Activated T-helper 2 cell treated with anti-CD3 and anti-CD28 coated beads, Interferon-gamma antibody, Interleukin-2, Interleukin-4, amounts not matched to agents 10 μg/mL and 5 μg/mL and 100 μg/mL, durations not matched to agents 14 hours and 24 hours and 36 hours (primary cell): Measurements from ENCODE around the gene SHISAL1. TPM values are rescaled to one million over a fixed set of nuclear protein-coding genes. Genes with fewer than 3 reads are reported as not detected.
"Not testable (repeated sequence)": the region's sequence is repeated elsewhere in the genome, so short reads cannot be mapped to it uniquely, and the experiment has no call there.

Source experiments
- DNase-seq: peaks from one replicate; pipeline ENCODE4 v3.0.0; 2021; ENCODE audit warnings: low spot score
- H3K27ac Mint-ChIP-seq: one replicate; pipeline ENCODE4 v1.8.0; 2021; ENCODE audit warnings: mixed read lengths
- H3K27me3 Mint-ChIP-seq: one replicate; pipeline ENCODE4 v1.8.0; 2021; ENCODE audit warnings: low read depth, mixed read lengths
- H3K36me3 Mint-ChIP-seq: one replicate; pipeline ENCODE4 v1.8.0; 2021; ENCODE audit warnings: low read depth, mixed read lengths
- H3K4me1 Mint-ChIP-seq: one replicate; pipeline ENCODE4 v1.8.0; 2021; ENCODE audit warnings: low read depth, mixed read lengths
- H3K4me3 Mint-ChIP-seq: one replicate; pipeline ENCODE4 v1.8.0; 2021; ENCODE audit warnings: low read depth, mild to moderate bottlenecking, moderate library complexity, mixed read lengths
- H3K9me3 Mint-ChIP-seq: one replicate; pipeline ENCODE4 v1.8.0; 2021; ENCODE audit warnings: mixed read lengths
- intact Hi-C: fragments of 100-400 bp; cut with micrococcal nuclease; formaldehyde crosslinking; loops from one replicate; pipeline ENCODE4 v1.15.1; 2023
- total RNA-seq: library from RNA; stranded (reverse); gene quantifications from 2 replicates; pipeline ENCODE4 v1.2.3, GENCODE V29; 2022

Gene SHISAL1
- total RNA-seq, 1 donor from 2014 or later = not detected

DNA sequence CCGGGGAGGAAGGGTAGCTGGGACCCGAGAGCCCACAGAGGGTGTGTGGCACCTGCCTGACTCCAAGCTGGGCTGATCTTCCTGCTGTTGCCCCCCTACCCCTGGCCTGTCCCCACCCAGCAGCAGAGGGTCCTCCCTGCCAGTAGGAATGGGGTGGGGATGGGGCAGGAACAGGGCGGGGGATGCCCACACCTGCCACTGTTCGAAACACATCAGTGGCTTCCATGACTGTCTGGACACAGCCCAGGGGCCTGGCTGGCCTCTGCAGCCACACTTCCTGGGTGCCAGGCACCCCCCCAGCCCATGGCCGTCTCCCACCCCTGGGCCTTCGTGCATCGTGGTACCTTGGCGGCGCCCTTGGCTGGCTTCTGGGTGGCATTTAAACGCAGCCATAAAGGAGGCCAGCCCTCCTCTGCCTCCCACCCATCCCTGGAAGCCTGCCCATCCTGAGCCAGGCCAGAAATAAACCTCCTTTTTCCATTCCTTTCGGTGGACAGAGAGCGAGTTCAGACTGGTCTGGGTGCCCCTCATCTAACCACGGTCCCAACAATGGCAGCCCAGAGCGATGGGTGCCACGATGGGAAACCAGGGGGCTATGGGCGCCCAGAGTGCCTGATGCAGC, 745 bp upstream of the SHISAL1 start:
- no peaks in the 10 kb centered on the region for H3K27me3 Mint-ChIP-seq
- H3K4me3 Mint-ChIP-seq = no peak overlapping the region
- no peak for DNase-seq
- H3K4me1 Mint-ChIP-seq = peaks cover 8% of the 10 kb centered on the region
- no peak overlapping the region for H3K27ac Mint-ChIP-seq
- no peaks in the 10 kb centered on the region for H3K36me3 Mint-ChIP-seq
- intact Hi-C loops = no loop called here
- H3K9me3 Mint-ChIP-seq = no peaks in the 10 kb centered on the region

DNA sequence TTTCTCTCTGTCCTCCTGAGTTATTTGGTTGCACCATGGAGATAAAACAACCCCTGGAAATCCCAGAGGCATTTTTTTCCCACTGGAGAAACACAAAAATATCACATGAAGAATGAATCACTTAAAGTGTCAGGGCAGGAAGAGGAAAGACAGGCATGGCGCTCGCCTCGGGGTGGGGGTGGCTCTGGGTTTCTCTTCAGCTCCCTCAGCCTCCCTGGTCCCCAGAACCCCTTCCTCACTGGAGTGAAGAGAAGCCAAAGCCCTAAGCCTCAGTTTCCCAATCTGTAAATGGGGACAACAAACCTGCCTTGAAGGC, 938 bp downstream of the SHISAL1 start:
- Mint-ChIP-seq H3K4me1 (peaks cover 8% of the 10 kb centered on the region), H3K9me3 (no peaks in the 10 kb centered on the region), H3K27ac (no peak overlapping the region), H3K4me3 (no peak overlapping the region), H3K27me3 (no peaks in the 10 kb centered on the region), H3K36me3 (no peaks in the 10 kb centered on the region)
- intact Hi-C loops = no loop called here
- DNase-seq = no peak

DNA sequence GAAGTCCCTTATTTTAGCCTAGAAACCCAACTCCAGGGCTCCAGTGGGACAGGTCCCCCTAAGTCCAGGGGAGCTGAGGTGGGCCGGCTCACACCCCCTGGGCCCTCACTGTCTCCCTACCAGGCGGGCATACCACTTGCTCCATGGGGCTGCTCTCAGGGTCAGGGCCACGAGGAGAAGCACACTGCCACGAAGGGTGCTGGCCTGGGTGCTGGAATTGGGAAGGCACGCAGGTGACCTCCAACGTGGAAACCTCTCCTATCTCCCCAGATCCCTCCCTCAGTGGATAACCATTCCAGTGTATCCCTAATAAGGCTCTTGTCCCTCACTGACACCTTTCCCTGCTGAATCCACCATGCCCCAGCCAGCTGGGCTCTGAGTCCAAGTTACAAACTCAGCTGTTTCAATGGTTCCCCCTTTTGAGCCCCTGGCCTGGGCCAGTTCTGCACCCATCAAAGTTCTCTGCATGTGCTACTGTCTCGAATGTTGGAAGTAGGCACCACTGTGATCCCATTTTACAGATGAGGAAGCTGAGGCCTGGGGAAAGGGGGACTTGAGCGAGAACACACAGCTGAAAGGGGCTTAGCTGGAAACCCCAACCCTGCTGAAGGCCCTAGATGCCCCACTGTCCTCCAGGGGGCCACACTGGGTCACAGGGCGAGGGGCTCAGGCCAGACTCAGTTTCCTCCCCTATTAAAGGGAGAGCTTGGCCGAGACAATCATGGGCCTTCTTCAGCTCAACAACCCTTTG, 1.5 kb downstream of the SHISAL1 start:
- no peak for DNase-seq
- H3K36me3 Mint-ChIP-seq = no peaks in the 10 kb centered on the region
- intact Hi-C loops = no loop called here
- H3K27ac Mint-ChIP-seq = no peak overlapping the region
- H3K27me3 Mint-ChIP-seq = no peaks in the 10 kb centered on the region
- peaks cover 8% of the 10 kb centered on the region for H3K4me1 Mint-ChIP-seq
- H3K4me3 Mint-ChIP-seq = no peak overlapping the region
- no peaks in the 10 kb centered on the region for H3K9me3 Mint-ChIP-seq

DNA sequence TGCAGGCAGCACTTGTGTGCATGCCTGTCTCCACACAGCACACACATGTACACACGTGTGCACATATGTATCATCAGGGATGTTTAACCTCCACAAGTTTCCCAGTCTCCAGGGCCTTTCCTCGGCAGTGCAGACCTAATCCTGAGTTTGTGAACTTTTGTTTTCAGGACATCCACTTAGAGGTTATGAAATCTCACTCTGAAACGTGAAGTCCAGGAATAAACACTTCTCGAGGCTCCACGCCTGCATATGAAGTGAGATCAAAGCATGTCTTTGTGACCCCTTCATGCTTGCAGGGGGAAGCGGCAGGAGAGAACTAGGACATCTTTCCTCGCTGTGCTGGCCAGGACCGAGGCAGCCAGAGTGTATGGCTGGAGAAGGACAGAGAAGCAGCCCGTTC, 3.1 kb downstream of the SHISAL1 start:
- H3K9me3 Mint-ChIP-seq = no peaks in the 10 kb centered on the region
- intact Hi-C loops = no loop called here
- H3K27ac Mint-ChIP-seq = no peak overlapping the region
- H3K36me3 Mint-ChIP-seq = no peaks in the 10 kb centered on the region
- H3K27me3 Mint-ChIP-seq = no peaks in the 10 kb centered on the region
- no peak overlapping the region for H3K4me3 Mint-ChIP-seq
- DNase-seq = no peak
- H3K4me1 Mint-ChIP-seq = peaks cover 6% of the 10 kb centered on the region

DNA sequence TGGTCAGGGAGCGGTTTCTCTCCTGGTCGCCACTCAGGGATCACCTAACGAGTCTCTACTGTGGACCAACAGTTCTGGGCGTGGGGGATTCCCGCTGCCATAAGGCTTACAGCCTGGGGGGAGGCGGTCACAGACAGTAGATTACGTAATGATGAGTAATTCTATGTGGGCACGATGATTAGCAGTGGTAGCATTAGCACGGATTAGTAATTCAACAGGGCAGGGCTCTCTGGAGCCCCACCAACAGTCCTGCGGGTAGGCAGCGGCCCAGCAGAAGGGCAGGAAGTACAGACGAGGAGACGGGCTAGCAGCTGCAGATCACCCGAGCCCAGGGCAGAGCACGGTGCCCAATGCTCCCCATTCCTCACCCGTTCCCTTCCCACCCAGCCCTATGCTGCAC, 3.6 kb downstream of the SHISAL1 start:
- Mint-ChIP-seq H3K27ac (no peak overlapping the region), H3K4me3 (no peak overlapping the region), H3K4me1 (peaks cover under 1% of the 10 kb centered on the region), H3K9me3 (no peaks in the 10 kb centered on the region), H3K36me3 (no peaks in the 10 kb centered on the region), H3K27me3 (no peaks in the 10 kb centered on the region)
- intact Hi-C loops = no loop called here
- no peak for DNase-seq

DNA sequence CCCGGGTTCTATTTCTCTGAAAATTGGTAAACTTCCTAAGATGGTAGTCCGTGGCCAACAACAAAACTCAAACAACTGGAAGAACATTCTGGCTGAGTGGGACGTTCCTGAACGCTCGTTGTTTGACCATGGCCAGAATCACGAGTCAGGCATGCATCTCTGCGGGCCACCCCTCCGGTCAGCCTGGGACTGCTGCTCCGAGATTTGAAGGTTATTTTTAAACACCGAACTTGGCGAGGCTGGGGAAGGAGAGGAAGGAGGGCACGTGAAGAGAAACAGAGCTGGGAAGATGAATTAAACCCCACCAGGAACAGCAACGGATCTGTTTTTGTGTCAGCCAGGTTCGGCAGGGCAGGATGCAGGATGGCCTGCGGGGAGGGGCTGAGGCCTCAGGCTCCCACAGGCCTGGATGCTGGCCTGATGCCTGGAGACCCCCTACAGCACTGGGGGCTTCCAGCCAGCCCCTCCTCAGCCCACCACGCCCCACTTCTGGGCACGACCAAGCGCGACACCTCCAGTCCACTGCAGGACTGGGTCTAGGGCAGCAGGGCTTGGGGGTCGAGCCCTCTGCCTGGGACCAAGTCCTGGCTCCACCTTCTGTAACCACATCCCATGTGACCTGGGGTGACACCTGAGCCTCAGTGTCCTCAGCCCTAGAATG, 5.1 kb downstream of the SHISAL1 start:
- H3K9me3 Mint-ChIP-seq = no peaks in the 10 kb centered on the region
- intact Hi-C loops = no loop called here

DNA sequence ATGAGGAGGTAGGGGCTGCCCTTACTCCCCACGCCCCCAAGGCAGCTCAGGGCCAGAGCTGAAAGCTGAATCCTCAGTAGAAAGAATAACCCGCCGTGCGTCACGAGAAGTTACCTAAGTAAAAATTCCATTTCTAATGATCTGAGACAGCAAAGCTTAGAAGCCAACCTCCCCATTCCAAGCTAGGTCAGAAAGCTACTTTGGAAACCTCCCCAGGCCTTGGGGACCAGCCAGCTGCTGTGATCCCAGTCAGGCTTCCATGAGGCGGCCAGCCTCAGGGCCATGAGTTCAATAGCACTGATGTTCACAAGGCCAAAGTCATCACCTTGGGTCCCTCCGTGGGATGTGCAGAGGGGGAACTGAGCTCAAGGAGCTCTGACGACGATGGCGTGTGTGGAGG, 6.9 kb downstream of the SHISAL1 start:
- no peak overlapping the region for H3K27ac Mint-ChIP-seq
- no peak overlapping the region for H3K4me3 Mint-ChIP-seq
- intact Hi-C loops = no loop called here
- no peaks in the 10 kb centered on the region for H3K9me3 Mint-ChIP-seq
- H3K4me1 Mint-ChIP-seq = no peaks in the 10 kb centered on the region
- H3K27me3 Mint-ChIP-seq = no peaks in the 10 kb centered on the region
- H3K36me3 Mint-ChIP-seq = no peaks in the 10 kb centered on the region
- DNase-seq = no peak

More for the DNA sequence above, 5.1 kb downstream of the SHISAL1 start:
- H3K4me3 Mint-ChIP-seq = no peak overlapping the region
- H3K36me3 Mint-ChIP-seq = no peaks in the 10 kb centered on the region
- H3K4me1 Mint-ChIP-seq = no peaks in the 10 kb centered on the region
- H3K27me3 Mint-ChIP-seq = no peaks in the 10 kb centered on the region
- DNase-seq = no peak
- H3K27ac Mint-ChIP-seq = no peak overlapping the region

DNA sequence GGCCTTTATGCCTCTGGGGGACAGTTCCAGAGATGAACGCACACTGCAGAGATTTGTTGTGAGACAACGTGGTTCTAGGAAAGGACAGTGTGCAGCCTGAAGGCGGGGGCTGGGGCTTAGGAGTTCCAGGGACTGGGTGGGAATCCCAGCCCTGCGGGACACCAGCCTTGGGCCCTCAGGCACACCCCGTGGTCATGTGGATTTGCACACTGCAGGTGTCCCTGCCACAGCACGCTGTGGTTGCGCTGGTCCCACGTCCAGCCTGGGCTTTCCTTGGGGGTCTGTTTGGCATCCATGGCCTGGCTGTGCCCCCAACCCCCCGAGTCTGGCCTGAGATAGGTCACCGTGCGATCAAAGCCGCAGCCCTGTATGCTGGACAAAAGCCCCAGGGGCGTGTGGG, 7.3 kb downstream of the SHISAL1 start:
- DNase-seq = no peak
- H3K27ac Mint-ChIP-seq = no peak overlapping the region
- no peaks in the 10 kb centered on the region for H3K36me3 Mint-ChIP-seq
- no peak overlapping the region for H3K4me3 Mint-ChIP-seq
- H3K27me3 Mint-ChIP-seq = no peaks in the 10 kb centered on the region
- H3K4me1 Mint-ChIP-seq = no peaks in the 10 kb centered on the region
- H3K9me3 Mint-ChIP-seq = no peaks in the 10 kb centered on the region
- intact Hi-C loops = no loop called here

DNA sequence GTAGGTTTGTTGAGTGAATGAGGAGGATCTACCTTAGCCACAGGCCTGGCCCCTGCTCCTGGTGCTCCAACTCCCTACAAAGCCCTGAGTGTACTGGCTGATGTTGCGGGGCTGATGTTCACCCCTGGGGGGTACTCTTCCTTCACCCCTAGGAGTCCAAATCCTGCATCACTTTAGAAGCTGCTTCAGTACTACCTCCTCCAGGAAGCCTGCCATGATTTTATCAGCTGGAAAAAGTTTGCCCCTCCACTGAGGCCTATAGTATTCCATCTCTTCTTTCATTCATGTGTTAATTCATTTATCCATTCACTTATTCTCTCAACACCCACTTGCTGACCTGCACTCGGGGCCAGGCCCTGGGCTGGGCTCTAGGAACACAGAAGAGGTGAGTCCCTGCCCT, 7.8 kb downstream of the SHISAL1 start:
- H3K9me3 Mint-ChIP-seq = no peaks in the 10 kb centered on the region
- no peaks in the 10 kb centered on the region for H3K36me3 Mint-ChIP-seq
- H3K27ac Mint-ChIP-seq = no peak overlapping the region
- no peak overlapping the region for H3K4me3 Mint-ChIP-seq
- no peaks in the 10 kb centered on the region for H3K27me3 Mint-ChIP-seq
- H3K4me1 Mint-ChIP-seq = no peaks in the 10 kb centered on the region
- intact Hi-C loops = no loop called here
- DNase-seq = no peak

DNA sequence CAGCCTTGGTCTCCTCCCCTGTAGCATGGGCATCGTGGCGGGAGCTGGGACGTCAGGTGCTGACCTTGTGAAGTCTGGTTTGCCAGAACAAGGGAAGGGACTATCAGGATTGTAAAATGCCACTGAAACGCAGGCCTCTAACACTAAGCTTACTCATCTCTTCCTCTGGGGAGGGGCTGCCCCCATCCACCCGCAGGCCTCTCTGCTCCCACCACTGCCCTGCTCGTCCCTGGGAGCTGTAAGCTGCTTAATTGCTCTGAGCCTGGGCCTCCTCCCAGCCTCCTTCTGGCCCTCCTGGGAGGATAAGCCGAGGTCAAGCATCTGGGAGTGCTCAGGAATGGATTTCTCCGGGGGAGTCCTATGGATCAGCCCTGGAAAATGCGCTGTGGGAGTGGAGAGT, 8.4 kb downstream of the SHISAL1 start:
- Mint-ChIP-seq H3K36me3 (no peaks in the 10 kb centered on the region), H3K27ac (no peak overlapping the region), H3K4me1 (no peaks in the 10 kb centered on the region), H3K4me3 (no peak overlapping the region), H3K9me3 (no peaks in the 10 kb centered on the region), H3K27me3 (no peaks in the 10 kb centered on the region)
- no peak for DNase-seq
- intact Hi-C loops = no loop called here

DNA sequence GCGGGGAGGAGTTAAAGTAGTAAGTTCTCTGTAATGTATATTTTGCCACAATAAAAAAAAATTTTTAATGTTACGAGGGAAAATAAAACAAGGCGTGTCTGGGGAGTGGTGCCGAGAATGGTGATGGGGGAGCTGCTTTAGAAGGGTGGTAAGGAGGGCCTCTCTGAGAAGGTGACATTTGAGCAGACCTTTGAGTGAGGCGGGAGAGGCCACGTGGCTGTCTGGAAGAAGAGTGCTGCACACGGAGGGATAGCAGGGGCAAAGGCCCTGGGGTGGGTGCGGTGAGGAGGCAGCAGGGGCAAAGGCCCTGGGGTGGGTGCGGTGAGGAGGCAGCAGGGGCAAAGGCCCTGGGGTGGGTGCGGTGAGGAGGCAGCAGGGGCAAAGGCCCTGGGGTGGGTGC, 10.4 kb downstream of the SHISAL1 start:
- H3K4me1 Mint-ChIP-seq, H3K27me3 Mint-ChIP-seq, DNase-seq, H3K9me3 Mint-ChIP-seq, H3K36me3 Mint-ChIP-seq, H3K27ac Mint-ChIP-seq, H3K4me3 Mint-ChIP-seq, intact Hi-C loops: not testable (repeated sequence)

DNA sequence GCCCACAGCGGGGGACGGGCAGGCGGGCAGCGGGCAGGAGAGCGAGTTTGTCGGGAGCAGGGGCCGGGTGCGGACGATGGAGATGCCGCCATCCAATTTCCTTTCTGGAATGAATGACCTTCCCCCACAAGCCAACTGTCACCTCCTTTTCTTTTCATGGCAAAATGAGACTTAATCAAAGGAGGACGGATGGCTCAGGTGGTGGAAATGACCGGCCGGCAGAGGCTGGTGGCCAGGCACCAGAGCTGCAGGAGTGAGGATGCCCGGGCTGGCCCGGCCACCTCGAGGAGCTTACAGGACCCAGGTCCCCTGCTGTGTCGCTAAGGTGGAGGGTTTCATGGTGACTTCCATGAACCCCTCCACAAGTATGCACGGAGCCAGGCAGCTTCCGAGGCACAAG, 11.7 kb downstream of the SHISAL1 start:
- no peak for DNase-seq
- Mint-ChIP-seq H3K36me3 (no peaks in the 10 kb centered on the region), H3K9me3 (no peaks in the 10 kb centered on the region), H3K4me1 (no peaks in the 10 kb centered on the region), H3K27me3 (no peaks in the 10 kb centered on the region), H3K4me3 (no peak overlapping the region), H3K27ac (no peak overlapping the region)
- intact Hi-C loops = no loop called here

DNA sequence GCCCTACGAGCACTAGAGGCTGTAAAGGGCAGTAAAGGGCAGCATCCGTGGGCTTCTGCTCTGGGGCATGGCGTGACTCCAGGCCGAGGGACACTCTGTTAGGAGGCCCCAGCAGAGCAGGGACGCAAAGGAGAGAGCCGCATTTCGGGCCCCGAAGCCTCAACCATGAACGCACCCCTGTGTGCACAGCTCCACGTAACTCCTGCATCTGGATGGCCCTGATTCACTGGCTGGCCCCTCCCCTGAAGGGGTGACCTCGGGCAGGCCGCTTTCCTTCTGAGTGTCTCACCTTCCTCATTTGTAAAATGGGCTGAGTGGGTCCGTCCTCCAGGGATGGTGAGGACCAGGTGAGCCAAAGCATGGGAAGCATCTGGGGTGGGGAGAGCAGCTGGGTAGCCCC, 13.6 kb downstream of the SHISAL1 start:
- Mint-ChIP-seq H3K27me3 (no peaks in the 10 kb centered on the region), H3K27ac (no peak overlapping the region), H3K4me3 (no peak overlapping the region), H3K9me3 (no peaks in the 10 kb centered on the region), H3K4me1 (no peaks in the 10 kb centered on the region), H3K36me3 (no peaks in the 10 kb centered on the region)
- DNase-seq = no peak
- intact Hi-C loops = no loop called here
